PFSK-1 (cell line): ENCODE data around the gene ADCYAP1R1.

Experiments
- FOXP2 ChIP-seq: optimal IDR thresholded peaks from 2 replicates; pipeline ENCODE3; 2011; ENCODE audit warnings: borderline replicate concordance, control low read depth, inconsistent platforms; ENCODE audit not compliant: insufficient read depth; ENCODE audit errors: extremely low read length, extremely low read depth
- POLR2AphosphoS5 ChIP-seq: IDR thresholded peaks from 2 replicates; pipeline ENCODE4 v1.6.1; 2012; ENCODE audit warnings: low read depth, mild to moderate bottlenecking, control low read depth, low read length, moderate library complexity
- REST ChIP-seq, 2 experiments: IDR thresholded peaks; 2 replicates each; pipeline versions ENCODE4 v1.6.1 to v1.8.0; 2011 to 2012; ENCODE audit warnings: low read depth in 2 of 2, low read length in 2 of 2, control low read depth in 1 of 2, inconsistent platforms in 1 of 2, mild to moderate bottlenecking in 1 of 2, moderate library complexity in 1 of 2; ENCODE audit not compliant: insufficient read depth in 1 of 2
- SIN3A ChIP-seq: IDR thresholded peaks from 2 replicates; pipeline ENCODE4 v1.6.1; 2012; ENCODE audit warnings: mild to moderate bottlenecking, low read length, moderate library complexity, borderline replicate concordance; ENCODE audit not compliant: insufficient read depth
- TAF1 ChIP-seq: IDR thresholded peaks from 2 replicates; pipeline ENCODE4 v1.6.1; 2012; ENCODE audit warnings: low read length, control low read depth, borderline replicate concordance; ENCODE audit not compliant: insufficient read depth

The ADCYAP1R1 gene

GRCh38 chr7:31071645-31072029 lies 19.5 kb downstream of the ADCYAP1R1 start:
- TF ChIP-seq SIN3A: no peak
- no peak for TF ChIP-seq REST (IDR thresholded peaks at IDR 0.05; ENCODE audit: insufficient read depth in 1 of 2, low read depth in 2 of 2, low read length in 2 of 2)
- no peak for TF ChIP-seq POLR2AphosphoS5
- no peak for TF ChIP-seq TAF1
- TF ChIP-seq FOXP2: no peak

- TF ChIP-seq TAF1: no peak
Measured at GRCh38 chr7:31073326-31074119, 21.4 kb downstream of the ADCYAP1R1 start.

- TF ChIP-seq POLR2AphosphoS5: no peak
- TF ChIP-seq REST (IDR thresholded peaks at IDR 0.05; ENCODE audit: insufficient read depth in 1 of 2, low read depth in 2 of 2, low read length in 2 of 2): no peak
- TF ChIP-seq TAF1: no peak
- no peak for TF ChIP-seq FOXP2
- no peak for TF ChIP-seq SIN3A
Measured at GRCh38 chr7:31074120-31074383, 21.9 kb downstream of the ADCYAP1R1 start.

- no peak for TF ChIP-seq POLR2AphosphoS5
- no peak for TF ChIP-seq REST (IDR thresholded peaks at IDR 0.05; ENCODE audit: insufficient read depth in 1 of 2, low read depth in 2 of 2, low read length in 2 of 2)
- TF ChIP-seq SIN3A: no peak
Measured at GRCh38 chr7:31074403-31075085, 22.4 kb downstream of the ADCYAP1R1 start.

GRCh38 chr7:31075086-31075405 lies 22.9 kb downstream of the ADCYAP1R1 start:
- TF ChIP-seq TAF1: no peak
- TF ChIP-seq REST (IDR thresholded peaks at IDR 0.05; ENCODE audit: insufficient read depth in 1 of 2, low read depth in 2 of 2, low read length in 2 of 2): no peak
- TF ChIP-seq FOXP2: no peak
- no peak for TF ChIP-seq SIN3A
- TF ChIP-seq POLR2AphosphoS5: no peak
